BLaER1 (cell line): ENCODE results near the gene ENOPH1.
"Not testable (repeated sequence)": the region's sequence is repeated elsewhere in the genome, so short reads cannot be mapped to it uniquely, and the experiment has no call there.

Source experiments
- H3K27ac ChIP-seq: shearing (Covaris generic); formaldehyde crosslinking; 2 replicates; pipeline ENCODE4 v1.8.1; 2022
- H3K27me3 ChIP-seq: shearing (Covaris generic); formaldehyde crosslinking; 2 replicates; pipeline ENCODE4 v1.8.1; 2022
- H3K36me3 ChIP-seq: shearing (Covaris generic); formaldehyde crosslinking; 2 replicates; pipeline ENCODE4 v1.8.1; 2022
- H3K4me1 ChIP-seq: shearing (Covaris generic); formaldehyde crosslinking; 2 replicates; pipeline ENCODE4 v1.8.1; 2022
- H3K4me2 ChIP-seq: shearing (Covaris generic); formaldehyde crosslinking; 2 replicates; pipeline ENCODE4 v1.8.1; 2022
- H3K4me3 ChIP-seq: shearing (Covaris generic); formaldehyde crosslinking; 2 replicates; pipeline ENCODE4 v1.8.1; 2022
- H3K9ac ChIP-seq: shearing (Covaris generic); formaldehyde crosslinking; 2 replicates; pipeline ENCODE4 v1.8.1; 2022
- H3K9me3 ChIP-seq: shearing (Covaris generic); formaldehyde crosslinking; 2 replicates; pipeline ENCODE4 v1.8.1; 2022
- H4K20me1 ChIP-seq: shearing (Covaris generic); formaldehyde crosslinking; 2 replicates; pipeline ENCODE4 v1.8.1; 2022
- Cebpa-rat ChIP-seq: shearing (Covaris generic); IDR thresholded peaks from 2 replicates; pipeline ENCODE4 v1.8.1; 2022

Gene ENOPH1

DNA sequence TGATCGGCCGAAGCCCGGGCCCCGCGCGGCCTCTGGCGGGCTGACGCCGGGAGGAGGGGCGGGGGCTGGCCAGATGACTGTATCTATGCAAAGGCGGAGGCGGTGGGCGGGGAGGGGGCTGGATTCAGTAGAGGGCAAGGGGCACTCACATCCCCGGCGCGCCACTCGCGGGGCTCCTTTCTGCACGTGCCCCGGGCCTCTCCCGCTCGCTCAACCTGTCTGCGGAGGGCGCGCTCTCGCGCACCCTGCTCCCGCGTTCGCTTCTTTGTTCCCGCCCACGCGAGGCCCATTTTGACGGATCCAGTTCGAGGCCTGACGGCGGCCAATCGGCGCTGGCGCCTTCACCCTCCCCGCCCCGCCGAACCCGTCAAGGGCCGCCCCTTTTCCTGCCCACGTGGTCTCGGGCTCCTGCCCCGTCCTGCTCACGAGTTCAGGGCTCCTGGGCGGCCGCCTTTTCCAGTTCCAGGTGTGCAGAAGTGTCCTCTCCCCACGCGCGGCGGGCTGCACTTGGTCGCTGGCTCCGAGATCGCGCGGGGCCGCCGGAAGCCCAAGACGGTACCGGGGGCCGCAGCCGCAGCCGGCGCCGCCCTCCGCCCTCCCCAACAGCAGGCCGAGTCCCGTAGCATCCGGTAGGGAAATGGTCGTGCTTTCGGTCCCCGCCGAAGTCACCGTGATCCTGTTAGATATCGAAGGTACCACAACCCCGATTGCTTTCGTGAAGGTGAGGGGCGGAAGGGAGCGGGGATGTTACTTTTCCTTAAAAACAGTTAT lies at the start of gene ENOPH1, which contains the start of gene HNRNPDL:
TSS of gene ENOPH1 (plus strand) at position 398 of the 771 bp plus-strand sequence. CDS start at position 638, 240 bp downstream.
TSS of gene HNRNPDL (minus strand) at position 270 of the 771 bp plus-strand sequence. CDS start 772 bp downstream, outside the sequence.
- peak within 1 kb of the TSS; percentile 90 for H3K4me2 ChIP-seq
- H3K9ac ChIP-seq, result peak within 1 kb of the TSS; percentile 100
- H4K20me1 ChIP-seq, result peaks cover 83% of the 10 kb centered on the region
- peaks cover 39% of the 10 kb centered on the region for H3K4me1 ChIP-seq
- peaks cover 57% of the 10 kb centered on the region for H3K36me3 ChIP-seq
- peak within 1 kb of the TSS; percentile 92 for H3K4me3 ChIP-seq
- no peak for TF ChIP-seq Cebpa-rat
- no peaks in the 10 kb centered on the region for H3K9me3 ChIP-seq
- peak within 1 kb of the TSS; percentile 100 for H3K27ac ChIP-seq
- no peaks in the 10 kb centered on the region for H3K27me3 ChIP-seq

DNA sequence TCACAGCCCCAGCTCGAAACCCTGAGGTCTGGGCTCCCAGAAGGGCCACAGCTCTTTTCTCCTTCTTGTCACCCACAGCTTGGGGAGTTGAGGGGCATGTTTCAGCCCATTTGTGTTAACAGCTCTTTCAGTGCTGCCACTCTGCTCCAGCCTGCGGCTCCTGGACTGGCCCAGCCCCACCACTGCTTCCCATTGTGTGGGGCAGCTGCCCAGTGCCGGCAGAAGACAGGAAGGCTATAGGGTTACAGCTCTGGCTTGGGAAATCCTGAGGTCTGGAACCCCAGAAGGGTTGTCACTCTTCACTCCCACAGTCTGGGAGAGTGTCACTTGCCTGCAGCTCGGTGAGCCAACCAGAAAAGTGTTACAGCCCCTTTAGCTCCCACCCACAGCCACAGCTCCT lies 49.6 kb upstream of the ENOPH1 start:
- peaks cover 57% of the 10 kb centered on the region for H3K9me3 ChIP-seq
- H3K9ac ChIP-seq, result no peak overlapping the region
- TF ChIP-seq Cebpa-rat, result no peak
- 0 out of 2 replicates have a peak overlapping the region, but pooled peaks have one; percentile 9 for H3K4me3 ChIP-seq
- H3K27ac ChIP-seq, result no peak overlapping the region
- H3K27me3 ChIP-seq, result no peaks in the 10 kb centered on the region
- no peaks in the 10 kb centered on the region for H4K20me1 ChIP-seq
- no peak overlapping the region for H3K4me2 ChIP-seq
- H3K4me1 ChIP-seq, result peaks cover 8% of the 10 kb centered on the region
- peaks cover 32% of the 10 kb centered on the region for H3K36me3 ChIP-seq

DNA sequence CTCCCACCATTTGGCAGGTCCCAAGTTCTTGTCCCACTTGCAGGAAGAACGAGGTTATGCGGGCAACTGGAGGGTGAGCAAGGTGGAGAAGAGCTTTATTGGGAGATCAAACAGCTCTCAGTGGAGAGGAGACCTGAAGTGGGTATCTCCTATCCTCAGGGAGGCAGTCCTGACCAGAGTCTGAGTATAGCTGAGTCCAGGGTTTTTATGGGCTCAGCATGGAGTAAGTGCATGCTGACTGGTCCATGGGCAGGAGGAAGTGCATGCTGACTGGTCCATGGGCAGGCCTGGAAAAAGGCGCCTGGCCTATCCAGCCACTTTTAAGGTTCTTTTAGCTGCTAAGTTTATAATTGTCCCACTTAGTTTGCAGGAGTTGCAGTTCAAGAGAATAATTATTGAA lies 49.2 kb upstream of the ENOPH1 start:
- Histone ChIP-seq H3K36me3 (peaks cover 32% of the 10 kb centered on the region), H3K27ac (no peak overlapping the region), H3K4me3 (0 out of 2 replicates have a peak overlapping the region, but pooled peaks have one; percentile 9), H3K4me2 (no peak overlapping the region), H3K9ac (no peak overlapping the region), H3K4me1 (peaks cover 4% of the 10 kb centered on the region), H4K20me1 (no peaks in the 10 kb centered on the region), H3K9me3 (peaks cover 61% of the 10 kb centered on the region), H3K27me3 (no peaks in the 10 kb centered on the region)
- TF ChIP-seq Cebpa-rat, result no peak

DNA sequence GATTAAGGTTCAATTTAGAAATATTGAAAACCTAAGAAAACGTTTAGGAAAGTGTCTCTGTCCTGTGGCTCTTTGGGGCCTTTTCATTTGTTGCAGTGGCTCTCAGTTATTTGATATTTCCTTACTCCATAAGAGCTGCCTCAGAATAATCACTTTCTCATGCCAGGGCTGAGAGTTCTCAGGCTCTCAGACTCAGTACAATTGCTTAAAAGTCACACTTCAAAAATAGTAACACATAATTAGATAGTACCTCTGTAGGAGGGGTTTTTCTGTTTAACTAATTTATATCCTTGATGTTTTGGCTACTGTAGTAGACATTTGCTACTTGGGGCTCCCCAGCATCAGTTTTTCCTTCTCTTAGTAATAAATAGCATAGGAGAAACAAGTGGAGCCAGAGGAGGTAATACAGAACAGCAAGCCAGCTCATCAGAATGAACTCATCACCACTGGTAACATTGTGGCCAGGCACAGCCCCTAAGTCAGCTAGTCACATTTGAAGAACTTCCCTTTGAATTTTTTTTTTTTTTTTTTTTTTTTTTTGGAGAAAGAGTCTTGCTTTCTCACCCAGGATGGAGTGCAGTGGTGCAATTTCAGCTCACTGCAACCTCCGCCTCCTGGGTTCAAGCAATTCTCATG lies 48.6 kb upstream of the ENOPH1 start:
- H3K27ac ChIP-seq, result no peak overlapping the region
- H3K27me3 ChIP-seq, result no peaks in the 10 kb centered on the region
- peaks cover 32% of the 10 kb centered on the region for H3K36me3 ChIP-seq
- H3K9me3 ChIP-seq, result peaks cover 66% of the 10 kb centered on the region
- no peak overlapping the region for H3K4me3 ChIP-seq
- no peak for TF ChIP-seq Cebpa-rat
- H3K4me1 ChIP-seq, result no peaks in the 10 kb centered on the region
- H3K9ac ChIP-seq, result no peak overlapping the region
- H3K4me2 ChIP-seq, result no peak overlapping the region
- H4K20me1 ChIP-seq, result no peaks in the 10 kb centered on the region

DNA sequence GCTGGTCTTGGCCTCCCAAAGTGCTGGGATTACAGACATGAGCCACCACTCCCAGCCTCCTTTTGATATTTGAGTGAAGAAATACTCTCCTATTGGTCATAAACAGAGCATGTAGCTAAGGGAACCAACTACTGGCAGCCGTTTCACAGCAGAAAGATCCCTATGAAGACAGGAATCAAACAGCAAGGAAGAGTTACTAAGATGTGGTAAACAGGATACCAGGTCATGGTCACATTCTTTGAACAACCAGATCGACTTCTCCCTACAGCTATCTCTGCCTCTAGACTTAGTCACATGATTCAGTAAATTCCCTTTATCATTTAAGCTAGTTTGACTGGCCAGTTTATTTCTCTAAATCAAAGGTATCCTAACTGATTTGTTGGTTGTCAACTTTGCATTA lies 47.6 kb upstream of the ENOPH1 start:
- Histone ChIP-seq H4K20me1 (no peaks in the 10 kb centered on the region), H3K9me3 (peaks cover 70% of the 10 kb centered on the region), H3K27me3 (no peaks in the 10 kb centered on the region), H3K27ac (no peak overlapping the region), H3K9ac (no peak overlapping the region), H3K4me3 (no peak overlapping the region), H3K4me1 (no peaks in the 10 kb centered on the region), H3K4me2 (no peak overlapping the region), H3K36me3 (peaks cover 28% of the 10 kb centered on the region)
- no peak for TF ChIP-seq Cebpa-rat

DNA sequence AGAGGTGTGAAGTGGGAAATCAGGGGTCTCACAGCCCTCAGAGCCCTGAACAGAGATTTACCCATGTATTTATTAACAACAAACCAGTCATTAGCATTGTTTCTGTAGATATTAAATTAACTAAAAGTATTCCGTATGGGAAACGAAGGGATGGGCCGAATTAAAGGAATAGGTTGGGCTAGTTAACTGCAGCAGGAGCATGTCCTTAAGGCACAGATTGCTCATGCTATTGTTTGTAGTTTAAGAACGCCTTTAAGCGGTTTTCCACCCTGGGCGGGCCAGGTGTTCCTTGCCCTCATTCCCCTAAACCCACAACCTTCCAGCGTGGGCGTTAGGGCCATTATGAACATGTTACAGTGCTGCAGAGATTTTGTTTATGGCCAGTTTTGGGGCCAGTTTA lies 44.1 kb upstream of the ENOPH1 start:
- H3K36me3 ChIP-seq, result peaks cover 15% of the 10 kb centered on the region
- H3K4me2 ChIP-seq, H3K9ac ChIP-seq, H3K27ac ChIP-seq, H4K20me1 ChIP-seq, H3K4me1 ChIP-seq, H3K4me3 ChIP-seq, H3K27me3 ChIP-seq: not testable (repeated sequence)
- H3K9me3 ChIP-seq, result peaks cover 49% of the 10 kb centered on the region

DNA sequence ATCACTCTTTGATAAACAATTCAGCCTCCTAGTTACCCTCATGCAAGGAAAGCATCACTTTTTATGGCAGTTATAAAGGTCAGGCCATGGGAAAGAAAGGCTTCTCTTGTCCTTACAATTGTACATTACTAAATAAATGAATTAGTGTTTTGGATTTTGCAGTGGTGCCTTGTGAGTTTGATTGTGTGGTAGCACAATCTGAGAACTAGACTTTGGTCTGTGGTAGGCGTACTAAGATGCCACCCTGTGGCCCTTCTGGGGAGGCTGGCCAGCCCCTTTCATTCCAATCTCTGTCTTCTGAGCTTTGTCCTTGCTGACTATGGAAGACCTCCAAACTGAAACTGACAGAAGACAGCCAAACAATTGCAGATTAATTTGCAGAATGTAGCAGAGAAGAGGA lies 42.0 kb upstream of the ENOPH1 start:
- peaks cover 5% of the 10 kb centered on the region for H3K36me3 ChIP-seq

DNA sequence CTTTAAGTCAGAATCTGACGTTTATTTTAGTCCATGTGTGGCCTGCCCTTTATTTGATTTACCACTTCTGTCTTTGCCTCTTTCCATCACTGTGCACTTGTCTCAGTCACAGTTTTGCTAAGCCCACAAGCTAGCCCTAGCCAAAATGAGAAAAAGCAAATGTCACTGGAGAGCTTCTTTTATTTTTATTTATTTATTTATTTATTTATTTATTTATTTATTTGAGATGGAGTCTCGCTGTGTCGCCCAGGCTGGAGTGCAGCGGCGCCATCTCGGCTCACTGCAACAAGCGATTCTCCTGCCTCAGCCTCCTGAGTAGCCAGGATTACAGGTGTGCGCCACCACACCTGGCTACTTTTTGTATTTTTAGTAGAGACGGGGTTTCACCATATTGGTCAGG lies 40.3 kb upstream of the ENOPH1 start:
- not testable (repeated sequence) for H3K4me2 ChIP-seq, H3K9ac ChIP-seq, H4K20me1 ChIP-seq, H3K27me3 ChIP-seq, H3K4me1 ChIP-seq, H3K4me3 ChIP-seq, H3K27ac ChIP-seq, H3K36me3 ChIP-seq
- peaks cover 19% of the 10 kb centered on the region for H3K9me3 ChIP-seq

More for the DNA sequence above, 42.0 kb upstream of the ENOPH1 start:
- Histone ChIP-seq H3K4me1 (no peaks in the 10 kb centered on the region), H3K27ac (no peak overlapping the region), H3K4me2 (no peak overlapping the region), H3K4me3 (no peak overlapping the region), H3K9ac (no peak overlapping the region), H3K9me3 (peaks cover 28% of the 10 kb centered on the region), H3K27me3 (no peaks in the 10 kb centered on the region), H4K20me1 (no peaks in the 10 kb centered on the region)
- no peak for TF ChIP-seq Cebpa-rat

DNA sequence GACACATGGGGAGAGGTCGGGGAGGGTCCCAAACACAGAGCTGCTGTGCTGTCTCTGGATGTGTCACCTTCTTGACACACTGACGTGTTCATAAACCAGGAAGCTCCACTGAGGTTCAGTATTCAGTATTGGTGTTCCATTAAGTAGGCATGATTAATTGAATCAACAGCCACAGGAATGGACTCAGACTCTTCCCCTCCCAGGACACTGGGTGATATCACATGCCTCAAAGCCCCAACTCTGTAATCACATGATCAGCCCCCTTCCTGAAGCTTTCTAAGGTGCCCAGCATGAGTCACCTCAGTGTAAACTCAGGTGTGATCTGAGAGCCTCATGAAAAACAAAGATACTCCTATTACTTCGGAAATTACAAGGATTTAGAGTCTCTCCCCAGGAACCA lies 35.5 kb upstream of the ENOPH1 start:
- Histone ChIP-seq H3K4me2 (no peak overlapping the region), H3K27ac (no peak overlapping the region)
- no peak for TF ChIP-seq Cebpa-rat

DNA sequence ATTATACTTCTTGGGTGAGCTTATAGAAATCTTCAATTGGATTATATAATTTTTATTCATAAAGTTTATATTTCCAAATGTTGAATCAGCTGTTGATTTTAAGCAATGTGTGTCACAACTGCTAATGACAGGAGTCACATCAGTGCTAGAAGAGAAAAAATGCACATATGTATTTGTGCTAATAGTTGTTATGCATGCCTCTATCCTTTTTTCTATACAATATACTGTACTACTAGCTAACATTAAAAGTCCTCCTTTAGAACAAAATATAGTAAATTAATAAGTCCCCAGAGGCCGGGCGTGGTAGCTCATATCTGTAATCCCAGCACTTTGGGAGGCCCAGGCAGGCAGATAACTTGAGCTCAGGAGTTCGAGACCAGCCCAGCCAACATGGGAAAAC lies 32.9 kb upstream of the ENOPH1 start:
- no peak overlapping the region for H3K9ac ChIP-seq
- no peaks in the 10 kb centered on the region for H3K9me3 ChIP-seq
- H3K27me3 ChIP-seq, result no peaks in the 10 kb centered on the region
- H3K36me3 ChIP-seq, result no peaks in the 10 kb centered on the region
- H3K4me2 ChIP-seq, result no peak overlapping the region
- H3K27ac ChIP-seq, result no peak overlapping the region
- no peaks in the 10 kb centered on the region for H4K20me1 ChIP-seq
- no peak for TF ChIP-seq Cebpa-rat
- 0 out of 2 replicates have a peak, but pooled peaks cover 6% of the 10 kb centered on the region for H3K4me1 ChIP-seq
- H3K4me3 ChIP-seq, result no peak overlapping the region

More for the DNA sequence above, 35.5 kb upstream of the ENOPH1 start:
- Histone ChIP-seq H3K9me3 (no peaks in the 10 kb centered on the region), H3K27me3 (no peaks in the 10 kb centered on the region), H3K4me1 (0 out of 2 replicates have a peak, but pooled peaks cover 6% of the 10 kb centered on the region), H3K9ac (no peak overlapping the region), H4K20me1 (no peaks in the 10 kb centered on the region), H3K4me3 (no peak overlapping the region), H3K36me3 (no peaks in the 10 kb centered on the region)
